ENCODE measurements around the gene SLC7A9.

- TF ChIP-seq CTCF (IDR thresholded peaks at IDR 0.05) (no peak), POLR2A (IDR thresholded peaks at IDR 0.05) (no peak)
Measured at GRCh38 chr19:32887572-32888215, 18.1 kb upstream of the SLC7A9 start.
